ENCODE measurements around the gene ABCC10. TPM values are rescaled to one million over a fixed set of nuclear protein-coding genes. Genes with fewer than 3 reads are reported as not detected.
A peak's percentile ranks its signal among the peaks of the same experiment; 100 is the strongest.

The ABCC10 gene
- total and polyA plus RNA-seq, 5 experiments from 2014 or later = 9.6 to 72.6 (median 15.9) TPM

DNA sequence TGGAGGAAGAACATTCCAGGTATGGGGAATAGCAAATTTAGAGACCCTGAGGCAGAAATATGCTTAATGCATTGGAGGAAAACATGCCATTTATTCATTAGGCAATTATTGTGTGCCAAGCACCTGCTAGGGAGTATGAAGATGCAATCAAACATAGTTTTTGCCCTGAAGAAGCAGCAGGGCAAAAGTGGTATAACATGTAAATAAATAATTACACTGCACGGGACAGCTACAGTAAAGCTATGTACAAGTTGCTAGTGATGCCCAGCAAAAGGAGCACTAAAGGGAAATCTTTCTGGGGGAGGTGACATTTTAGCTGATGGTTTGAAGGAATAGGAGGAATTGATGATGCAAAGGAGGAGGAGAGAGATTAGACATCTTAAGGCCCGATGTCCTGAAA, 49.4 kb downstream of the ABCC10 start:
- POLR2A ChIA-PET = interaction anchor here (0.5 to 2.5 kb wide), 13 partner anchors 11 to 529 kb away, joined by 3 to 14 read pairs (median 5); partner anchors contain the start of genes DLK2, LRRC73, POLR1C and YIPF3
- H3K27me3 Mint-ChIP-seq = no peaks in the 10 kb centered on the region
- peaks cover 17 to 40% (median 36%) of the 10 kb centered on the region in 4 donors for H3K4me1 Mint-ChIP-seq
- no peaks in the 10 kb centered on the region for H3K9me3 Mint-ChIP-seq
- H3K36me3 Mint-ChIP-seq = peaks cover 0 to 4% (median 0%) of the 10 kb centered on the region in 3 donors
- H3K4me3 Mint-ChIP-seq = peak overlapping the region; percentile 90 to 99 (median 96)
- ATAC-seq (peak; percentile 22 to 26), DNase-seq (peak in 2 of 10 donors; percentile 16 to 26)
- H3K27ac Mint-ChIP-seq = peak overlapping the region; percentile 91 to 100 (median 96)

DNA sequence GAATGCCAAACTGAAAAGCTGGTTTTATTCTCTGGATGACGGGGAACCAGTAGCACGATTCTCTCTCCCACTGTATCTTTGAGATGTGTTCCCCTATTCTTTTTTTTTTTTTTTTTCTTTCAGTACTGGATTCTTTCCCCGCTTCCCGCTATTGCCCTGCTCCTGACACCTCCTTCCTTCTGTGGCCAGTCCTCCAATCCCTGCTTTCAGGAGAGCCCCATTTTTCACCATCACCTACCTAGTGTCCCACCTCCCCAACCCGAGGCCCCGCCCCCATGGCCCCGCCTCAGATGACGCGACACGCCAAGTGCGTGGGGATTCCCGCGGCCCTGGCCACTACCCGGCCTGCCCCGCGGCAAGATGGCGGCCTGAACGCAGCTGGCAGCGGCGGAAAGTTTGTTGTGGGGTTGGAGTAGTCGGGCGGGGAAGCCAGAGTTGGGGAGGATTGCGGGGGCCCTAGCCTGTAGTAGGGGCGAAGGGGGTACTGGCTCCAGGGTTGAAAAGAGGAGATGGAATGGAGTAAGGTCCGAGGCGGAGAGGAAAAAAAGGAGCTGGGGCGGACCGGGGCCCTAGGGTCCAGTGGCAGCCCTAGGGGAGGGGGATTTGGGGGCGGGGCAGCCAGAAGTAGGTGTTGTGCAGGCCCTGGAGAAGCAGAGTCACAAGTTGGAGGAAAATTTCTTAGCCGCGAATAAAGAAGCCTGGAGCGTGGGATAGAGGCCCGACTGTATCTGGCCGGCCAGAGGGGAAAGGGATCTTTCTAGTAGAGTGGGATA, 50.1 kb downstream of the ABCC10 start, which contains the start of gene TJAP1:
TSS of gene TJAP1 (plus strand) at position 336 of the 773 bp plus-strand sequence. CDS start 21,432 bp downstream, outside the sequence.
- peak within 1 kb of the TSS; percentile 91 to 100 (median 96) for H3K27ac Mint-ChIP-seq
- ATAC-seq (peak; percentile 98 to 99), DNase-seq (peak; percentile 92 to 97 (median 96))
- POLR2A ChIA-PET = interaction anchor here (0.5 to 2.5 kb wide), 18 partner anchors 12 to 732 kb away, joined by 3 to 14 read pairs (median 5); partner anchors contain the start of genes ABCC10, DLK2, LRRC73 and POLR1C
- no peaks in the 10 kb centered on the region for H3K27me3 Mint-ChIP-seq
- H3K4me1 Mint-ChIP-seq = peaks cover 22 to 47% (median 41%) of the 10 kb centered on the region in 4 donors
- H3K36me3 Mint-ChIP-seq = peaks cover 0 to 6% (median 0%) of the 10 kb centered on the region in 3 donors
- H3K4me3 Mint-ChIP-seq = peak within 1 kb of the TSS; percentile 90 to 99 (median 96)
- no peaks in the 10 kb centered on the region for H3K9me3 Mint-ChIP-seq

- Mint-ChIP-seq H3K4me3 (peak overlapping the region; percentile 90 to 99 (median 96)), H3K27ac (peak overlapping the region; percentile 91 to 100 (median 96)), H3K9me3 (no peaks in the 10 kb centered on the region), H3K4me1 (peaks cover 22 to 52% (median 43%) of the 10 kb centered on the region in 4 donors), H3K36me3 (peaks cover 0 to 7% (median 0%) of the 10 kb centered on the region in 3 donors), H3K27me3 (no peaks in the 10 kb centered on the region)
- ATAC-seq (no peak), DNase-seq (peak in 1 of 10 donors; percentile 22)
- POLR2A ChIA-PET = interaction anchor here (0.7 to 2.5 kb wide), 13 partner anchors 12 to 732 kb away, joined by 3 to 14 read pairs (median 5); partner anchors contain the start of genes ABCC10, DLK2, LRRC73 and POLR1C
These were observed 50.6 kb downstream of the ABCC10 start for GRCh38 chr6:43478008-43478372.

- no peak overlapping the region for H3K27ac Mint-ChIP-seq
These were observed 53.7 kb downstream of the ABCC10 start for GRCh38 chr6:43481075-43481474.

GRCh38 chr6:43481591-43482236, 54.4 kb downstream of the ABCC10 start:
- Mint-ChIP-seq H3K9me3 (no peaks in the 10 kb centered on the region), H3K27me3 (no peaks in the 10 kb centered on the region), H3K4me1 (peaks cover 30 to 64% (median 44%) of the 10 kb centered on the region in 4 donors), H3K27ac (no peak overlapping the region), H3K36me3 (peaks cover 0 to 25% (median 0%) of the 10 kb centered on the region in 3 donors), H3K4me3 (no peak overlapping the region)
- POLR2A ChIA-PET = interaction anchor here (0.6 kb wide), 1 partner anchor 26 kb away, joined by 11 read pairs; no protein-coding TSS in a partner anchor
- DNase-seq (no peak), ATAC-seq (no peak)

More at GRCh38 chr6:43481075-43481474, 53.7 kb downstream of the ABCC10 start:
- DNase-seq = no peak
- no peak overlapping the region for H3K4me3 Mint-ChIP-seq
- POLR2A ChIA-PET = interaction anchor here (0.6 kb wide), 1 partner anchor 26 kb away, joined by 11 read pairs; no protein-coding TSS in a partner anchor
- H3K36me3 Mint-ChIP-seq = peaks cover 0 to 21% (median 0%) of the 10 kb centered on the region in 3 donors
- ATAC-seq = no peak
- no peaks in the 10 kb centered on the region for H3K9me3 Mint-ChIP-seq
- peaks cover 30 to 65% (median 48%) of the 10 kb centered on the region in 4 donors for H3K4me1 Mint-ChIP-seq
- no peaks in the 10 kb centered on the region for H3K27me3 Mint-ChIP-seq

DNA sequence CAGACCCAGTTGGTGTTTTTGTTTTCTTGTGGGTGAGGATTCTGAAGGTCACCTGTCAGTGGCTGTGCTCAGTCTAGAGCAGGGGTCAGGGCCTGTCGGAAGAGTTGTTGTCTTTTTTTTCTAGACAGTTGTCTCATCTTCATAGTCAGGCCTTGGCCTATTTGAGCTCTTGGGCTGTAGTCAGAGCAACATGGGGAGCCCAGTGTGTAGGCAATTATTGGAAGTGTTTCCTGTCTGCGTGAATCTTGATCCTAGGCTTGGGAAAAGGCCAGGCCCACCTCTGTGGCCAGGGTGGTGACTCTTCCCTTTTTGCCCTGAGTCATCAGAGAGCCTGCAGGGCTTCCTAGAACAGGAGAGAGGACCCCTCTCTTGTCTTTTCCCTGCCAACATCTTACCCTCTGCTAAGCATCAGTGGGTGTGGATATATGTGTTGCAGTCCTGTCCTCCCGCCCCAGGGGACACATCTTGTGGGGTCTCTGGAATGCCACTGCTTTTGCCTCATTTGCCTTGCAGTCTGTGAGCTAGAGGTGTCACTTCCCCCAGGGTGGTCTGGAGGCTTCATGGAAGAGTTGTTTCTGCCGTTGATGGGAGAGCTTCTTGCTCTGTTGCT, 61.4 kb downstream of the ABCC10 start:
- Mint-ChIP-seq H3K27ac (no peak overlapping the region), H3K9me3 (no peaks in the 10 kb centered on the region), H3K27me3 (no peaks in the 10 kb centered on the region), H3K4me1 (peaks cover 12 to 41% (median 23%) of the 10 kb centered on the region in 4 donors), H3K36me3 (peaks cover 0 to 35% (median 0%) of the 10 kb centered on the region in 3 donors), H3K4me3 (no peak overlapping the region)
- DNase-seq (no peak), ATAC-seq (no peak)
- POLR2A ChIA-PET = interaction anchor here (1.8 to 2.2 kb wide), 2 partner anchors 10 to 11 kb away, joined by 4 to 8 read pairs; partner anchors contain the start of gene TJAP1

GRCh38 chr6:43489277-43490072, 62.1 kb downstream of the ABCC10 start:
- no peak overlapping the region for H3K4me3 Mint-ChIP-seq
- H3K9me3 Mint-ChIP-seq = no peaks in the 10 kb centered on the region
- peaks cover 17 to 47% (median 26%) of the 10 kb centered on the region in 4 donors for H3K4me1 Mint-ChIP-seq
- H3K27ac Mint-ChIP-seq = no peak overlapping the region
- DNase-seq (no peak), ATAC-seq (no peak)
- no peaks in the 10 kb centered on the region for H3K27me3 Mint-ChIP-seq
- peaks cover 0 to 35% (median 0%) of the 10 kb centered on the region in 3 donors for H3K36me3 Mint-ChIP-seq
- POLR2A ChIA-PET = interaction anchor here (0.6 to 2.2 kb wide), 3 partner anchors 9 to 106 kb away, joined by 3 to 8 read pairs (median 4); partner anchors contain the start of gene TJAP1

DNA sequence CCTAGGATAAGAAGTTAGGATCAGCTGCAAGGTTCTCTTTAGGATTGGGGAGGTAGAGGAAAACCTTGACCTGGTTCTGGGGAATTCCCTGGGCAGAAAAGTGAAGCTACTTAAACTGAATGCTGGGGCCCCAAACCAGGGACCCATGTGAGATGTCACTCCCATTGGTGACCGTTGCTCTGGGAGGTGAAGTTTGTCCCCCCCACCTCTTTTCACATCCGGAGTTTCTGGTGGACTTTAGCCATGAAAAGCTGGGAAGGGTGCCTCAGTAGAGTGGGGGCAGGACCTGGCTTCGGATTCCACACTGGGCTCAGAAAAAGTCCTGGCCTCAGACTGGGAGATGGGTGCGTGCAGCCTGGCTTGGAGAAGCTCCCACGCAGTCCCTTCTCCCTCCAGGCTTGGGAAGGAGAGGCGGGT, 63.2 kb downstream of the ABCC10 start:
- ATAC-seq (no peak), DNase-seq (no peak)
- Mint-ChIP-seq H3K36me3 (peaks cover 0 to 27% (median 0%) of the 10 kb centered on the region in 3 donors), H3K4me3 (no peak overlapping the region), H3K27ac (peak overlapping the region in 2 of 10 donors; percentile 36 to 52), H3K27me3 (no peaks in the 10 kb centered on the region), H3K4me1 (peaks cover 23 to 48% (median 33%) of the 10 kb centered on the region in 4 donors), H3K9me3 (no peaks in the 10 kb centered on the region)
- POLR2A ChIA-PET = interaction anchor here (1.8 to 2.2 kb wide), 2 partner anchors 8 to 12 kb away, joined by 4 to 8 read pairs; partner anchors contain the start of gene TJAP1

GRCh38 chr6:43491750-43492661, 64.7 kb downstream of the ABCC10 start:
- no peaks in the 10 kb centered on the region for H3K9me3 Mint-ChIP-seq
- H3K27me3 Mint-ChIP-seq = no peaks in the 10 kb centered on the region
- ATAC-seq (no peak), DNase-seq (no peak)
- H3K36me3 Mint-ChIP-seq = peaks cover 0 to 16% (median 0%) of the 10 kb centered on the region in 3 donors
- POLR2A ChIA-PET = interaction anchor here (1.7 kb wide), 1 partner anchor 36 kb away, joined by 5 read pairs; the partner anchor contains the start of gene DLK2
- peak overlapping the region in 4 of 10 donors; percentile 6 to 76 (median 72) for H3K27ac Mint-ChIP-seq
- H3K4me1 Mint-ChIP-seq = peaks cover 23 to 49% (median 36%) of the 10 kb centered on the region in 4 donors
- no peak overlapping the region for H3K4me3 Mint-ChIP-seq

DNA sequence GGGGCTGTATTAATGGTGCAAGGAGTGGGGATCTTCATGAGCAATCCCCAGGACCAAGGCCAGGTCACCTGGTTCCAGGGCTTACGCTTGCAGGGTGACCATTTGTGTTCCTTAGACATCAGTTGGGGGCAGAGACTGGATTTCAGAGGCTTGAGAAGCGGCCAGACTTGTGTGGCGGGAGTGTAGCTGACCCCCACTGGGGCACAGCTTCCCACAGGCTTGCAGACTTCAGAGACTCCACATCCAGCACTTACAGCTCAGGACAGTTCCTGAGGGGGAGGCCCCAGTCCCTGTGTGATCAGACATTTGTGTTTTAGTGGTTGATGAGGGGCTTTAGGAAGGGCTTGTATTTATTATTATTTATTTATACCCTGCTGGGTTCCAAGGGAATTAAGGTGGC, 65.3 kb downstream of the ABCC10 start:
- no peaks in the 10 kb centered on the region for H3K27me3 Mint-ChIP-seq
- POLR2A ChIA-PET = interaction anchor here (1.7 kb wide), 1 partner anchor 37 kb away, joined by 5 read pairs; the partner anchor contains the start of gene DLK2
- peak overlapping the region in 3 of 10 donors; percentile 67 to 76 (median 76) for H3K27ac Mint-ChIP-seq
- H3K4me1 Mint-ChIP-seq = peaks cover 23 to 49% (median 35%) of the 10 kb centered on the region in 4 donors
- H3K9me3 Mint-ChIP-seq = no peaks in the 10 kb centered on the region
- peaks cover 0 to 14% (median 0%) of the 10 kb centered on the region in 3 donors for H3K36me3 Mint-ChIP-seq
- no peak for ATAC-seq
- no peak overlapping the region for H3K4me3 Mint-ChIP-seq
- no peak for DNase-seq
